GM12874 (cell line): ENCODE measurements around the gene WHRN.

Source experiments
- CTCF ChIP-seq: IDR thresholded peaks from 2 replicates; pipeline ENCODE4 v1.5.1; 2011; ENCODE audit warnings: low read depth, mild to moderate bottlenecking, control low read depth, low read length, moderate library complexity; ENCODE audit not compliant: insufficient read depth

The WHRN gene

GRCh38 chr9:114421147-114421546, 84.1 kb downstream of the WHRN start:
- no peak for TF ChIP-seq CTCF

- no peak for TF ChIP-seq CTCF
Measured at GRCh38 chr9:114419796-114420195, 85.5 kb downstream of the WHRN start.

- TF ChIP-seq CTCF: no peak
Measured at GRCh38 chr9:114418053-114418452, 87.2 kb downstream of the WHRN start.

GRCh38 chr9:114417511-114417910, 87.8 kb downstream of the WHRN start:
- no peak for TF ChIP-seq CTCF

GRCh38 chr9:114416906-114417305, 88.4 kb downstream of the WHRN start:
- no peak for TF ChIP-seq CTCF

- TF ChIP-seq CTCF: no peak
Measured at GRCh38 chr9:114416290-114416689, 89.0 kb downstream of the WHRN start.

- TF ChIP-seq CTCF: no peak
Measured at GRCh38 chr9:114414346-114414745, 90.9 kb downstream of the WHRN start.

- TF ChIP-seq CTCF: no peak
Measured at GRCh38 chr9:114413861-114414301, 91.4 kb downstream of the WHRN start.
